GF-D8 (cell line): Measurements from ENCODE around the gene AMIGO1.
"Not testable (repeated sequence)": the region's sequence is repeated elsewhere in the genome, so short reads cannot be mapped to it uniquely, and the experiment has no call there.

Experiments used
- DNase-seq: peaks from one replicate; lab custom pipeline; 2025; lab: John Stamatoyannopoulos, UW

Gene AMIGO1

DNA sequence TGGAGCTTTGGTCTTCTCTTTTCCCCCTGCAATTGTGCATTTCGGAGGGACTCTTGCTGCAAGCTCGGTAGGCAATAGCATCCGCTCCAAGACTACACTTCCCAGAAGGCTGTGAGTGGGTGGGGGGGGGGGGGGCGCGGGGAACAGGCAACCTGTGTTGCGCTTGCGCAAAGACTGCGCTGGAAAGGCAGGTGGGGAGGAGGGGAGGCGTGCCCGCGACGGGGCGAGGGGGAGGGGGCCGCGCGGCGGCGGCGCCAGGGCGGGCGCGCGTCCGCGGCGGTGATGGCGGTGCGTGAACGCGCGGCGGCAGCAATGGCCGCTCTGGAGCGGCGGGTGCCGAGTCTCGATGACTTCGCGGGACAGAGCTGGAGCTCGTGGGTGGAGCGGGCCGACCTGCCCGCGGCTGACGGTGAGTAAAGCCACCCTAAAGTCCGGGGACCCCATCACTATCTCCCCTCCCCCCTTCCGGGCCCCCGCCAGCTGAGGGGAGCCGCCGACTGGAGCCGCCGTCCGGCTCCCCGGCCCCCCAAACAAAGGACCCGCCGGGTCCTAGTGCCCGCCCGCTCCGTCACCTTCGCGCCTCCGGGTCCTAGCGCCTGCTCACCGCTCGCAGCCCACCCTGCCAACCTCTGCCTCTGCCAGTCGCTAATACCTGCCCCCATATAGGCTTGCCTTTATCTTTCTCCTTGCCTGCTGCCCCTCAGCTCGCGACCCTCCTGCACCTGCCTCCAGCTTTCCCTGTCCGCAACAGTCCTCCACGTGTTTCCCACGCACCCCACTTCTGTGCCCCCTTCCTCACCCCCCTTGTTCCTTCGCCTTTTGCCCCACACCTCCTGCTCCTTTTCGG, 25.6 kb downstream of the AMIGO1 start, which contains the start of gene ATXN7L2:
TSS of gene ATXN7L2 (plus strand) at position 234 of the 847 bp plus-strand sequence. CDS start at position 283, 49 bp downstream.
- DNase-seq, result peak; percentile 46

DNA sequence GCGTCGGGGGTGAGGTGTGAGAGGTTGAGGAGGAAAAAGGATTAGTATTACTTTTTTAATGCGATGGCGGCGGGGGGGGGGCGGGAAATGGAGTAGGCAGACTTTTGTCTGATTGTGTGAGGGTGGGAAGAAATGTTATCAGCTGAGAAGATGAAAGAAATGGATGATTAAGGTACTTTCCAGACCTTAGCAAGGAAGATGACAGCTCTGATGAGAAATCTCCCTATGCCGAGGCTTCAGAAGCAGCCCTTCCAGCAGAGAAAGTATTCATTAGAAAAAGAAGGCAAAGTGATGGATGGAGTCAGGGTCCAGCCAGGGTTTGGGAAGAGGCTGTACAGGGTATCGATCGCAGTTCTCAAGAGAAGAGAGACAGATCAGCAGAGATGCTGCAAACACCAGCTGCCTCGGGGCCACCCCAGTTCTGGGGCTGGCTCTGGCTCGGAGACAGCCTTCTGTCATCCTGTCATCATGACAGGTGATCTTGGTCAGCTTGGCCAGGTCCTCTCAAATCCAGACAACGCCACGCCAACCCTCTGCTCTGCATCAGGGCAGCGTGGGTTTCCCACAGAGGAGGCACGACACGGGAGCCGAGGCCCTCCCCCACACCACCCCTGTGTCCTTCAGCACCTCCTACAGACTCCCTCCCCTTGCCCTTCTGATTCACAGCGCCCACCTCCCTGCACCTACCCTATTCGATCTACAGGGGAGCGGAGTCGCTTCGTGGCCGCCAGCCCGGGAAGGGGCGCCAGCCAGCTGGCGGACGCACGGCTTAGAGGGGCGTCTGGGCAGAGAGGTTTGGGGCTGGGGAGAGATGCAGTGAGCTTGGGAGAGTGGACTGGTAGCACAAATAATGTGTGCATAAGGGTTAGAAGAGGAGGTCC, 26.5 kb downstream of the AMIGO1 start:
- DNase-seq, result no peak

DNA sequence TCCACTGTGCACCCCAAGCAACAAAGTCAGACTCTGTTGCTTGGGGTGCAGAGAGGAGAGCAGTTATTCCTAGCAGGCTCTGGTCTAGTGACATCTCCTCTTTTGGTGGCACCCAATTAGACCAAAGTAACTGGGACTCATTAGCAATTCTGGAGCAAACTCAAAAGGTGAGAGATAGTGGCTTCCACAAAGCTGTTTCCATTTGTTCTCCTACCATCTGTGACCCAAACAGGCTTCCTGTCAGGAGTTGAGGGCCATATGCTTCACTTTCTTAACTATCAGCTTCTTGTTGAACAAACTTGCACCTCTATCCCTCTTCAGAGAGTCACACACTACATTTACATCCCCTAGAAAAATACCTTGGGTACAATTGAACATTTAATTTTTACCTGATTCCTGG, 27.3 kb downstream of the AMIGO1 start:
- no peak for DNase-seq

DNA sequence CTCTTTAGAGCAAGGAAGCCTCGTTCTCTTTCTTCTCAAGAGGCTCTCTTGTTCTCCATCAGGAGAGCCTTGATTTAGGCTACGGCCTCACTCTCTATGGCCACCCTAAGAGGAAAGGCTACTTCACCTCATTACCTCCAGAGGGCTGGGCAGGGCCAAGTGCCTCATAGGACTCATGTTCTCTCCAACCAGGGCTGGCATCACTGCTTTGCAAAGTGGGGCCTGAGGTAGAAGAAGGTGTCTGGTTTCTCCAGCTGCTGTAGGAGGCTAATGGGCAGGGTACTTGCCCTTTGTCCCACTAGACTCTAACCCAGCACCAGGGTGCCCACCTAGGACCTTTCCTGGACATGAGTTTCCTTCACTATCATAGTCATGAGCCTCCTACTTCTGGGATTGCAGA, 27.9 kb downstream of the AMIGO1 start:
- DNase-seq, result no peak

DNA sequence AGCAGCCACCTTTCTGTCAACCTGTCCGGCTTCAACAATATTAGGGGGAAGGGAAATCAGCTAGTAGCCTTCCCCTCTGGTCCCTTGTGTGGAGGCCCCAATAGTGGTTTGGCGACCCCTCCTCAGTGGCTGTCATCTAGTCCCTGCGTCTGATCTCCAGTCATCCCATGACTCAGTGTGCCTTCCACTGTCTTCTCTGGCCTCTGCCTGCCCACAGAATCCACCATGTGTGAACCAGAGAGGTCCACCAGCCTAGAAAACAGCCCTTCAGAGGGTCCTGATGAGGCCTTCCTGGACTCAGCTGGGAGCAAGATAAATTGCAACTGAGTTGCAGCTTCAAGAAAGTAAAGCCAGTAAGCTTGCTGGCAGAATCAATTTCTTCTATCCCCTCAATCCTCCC, 29.6 kb downstream of the AMIGO1 start:
- DNase-seq, result no peak

DNA sequence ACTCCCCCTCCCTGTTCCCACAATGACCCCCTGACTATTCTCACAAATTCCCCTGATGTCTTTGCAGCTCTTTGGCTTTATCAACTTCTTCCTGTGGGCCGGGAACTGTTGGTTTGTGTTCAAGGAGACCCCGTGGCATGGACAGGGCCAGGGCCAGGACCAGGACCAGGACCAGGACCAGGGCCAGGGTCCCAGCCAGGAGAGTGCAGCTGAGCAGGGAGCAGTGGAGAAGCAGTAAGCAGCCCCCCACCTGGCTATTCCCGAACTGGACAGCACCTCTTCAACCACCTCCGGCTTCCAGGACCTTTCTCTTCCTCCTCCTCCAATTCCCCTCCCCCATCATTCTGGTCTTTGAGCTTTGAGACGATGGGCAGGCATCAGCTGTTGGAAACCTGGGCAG, 30.2 kb downstream of the AMIGO1 start:
- DNase-seq, result no peak

DNA sequence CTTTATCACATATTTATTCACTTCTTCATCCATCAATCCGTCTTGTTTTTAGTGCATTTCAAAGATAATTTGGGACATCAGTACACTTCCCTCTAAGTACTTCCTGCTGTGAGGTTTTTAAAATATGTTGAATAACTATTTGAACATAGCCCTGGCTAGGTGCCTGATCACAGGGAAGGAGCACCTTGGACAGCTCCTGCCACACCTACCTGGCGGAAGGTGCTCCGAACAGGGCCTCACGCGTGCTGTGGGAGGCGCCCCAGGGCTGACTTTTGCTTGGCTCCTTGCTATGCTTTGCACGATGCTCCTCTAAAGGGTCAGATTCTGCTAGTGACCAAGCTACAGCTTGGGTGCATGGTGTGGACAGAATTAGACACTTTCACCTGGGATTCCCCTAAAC, 30.7 kb downstream of the AMIGO1 start:
- no peak for DNase-seq

DNA sequence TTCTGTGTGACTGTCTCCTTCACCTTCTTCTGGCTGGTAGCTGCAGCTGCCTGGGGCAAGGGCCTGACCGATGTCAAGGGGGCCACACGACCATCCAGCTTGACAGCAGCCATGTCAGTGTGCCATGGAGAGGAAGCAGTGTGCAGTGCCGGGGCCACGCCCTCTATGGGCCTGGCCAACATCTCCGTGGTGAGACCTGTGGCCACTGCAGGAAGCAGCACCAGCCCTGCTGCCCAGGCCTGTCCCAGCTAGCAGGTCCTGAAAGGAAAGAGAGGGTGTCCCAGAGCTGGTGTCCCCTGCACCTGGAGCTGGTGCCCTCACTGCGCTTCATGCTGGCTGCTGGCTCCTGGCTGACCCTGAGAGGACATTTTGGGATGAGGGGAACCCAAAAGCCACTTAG, 31.7 kb downstream of the AMIGO1 start:
- DNase-seq, result no peak

DNA sequence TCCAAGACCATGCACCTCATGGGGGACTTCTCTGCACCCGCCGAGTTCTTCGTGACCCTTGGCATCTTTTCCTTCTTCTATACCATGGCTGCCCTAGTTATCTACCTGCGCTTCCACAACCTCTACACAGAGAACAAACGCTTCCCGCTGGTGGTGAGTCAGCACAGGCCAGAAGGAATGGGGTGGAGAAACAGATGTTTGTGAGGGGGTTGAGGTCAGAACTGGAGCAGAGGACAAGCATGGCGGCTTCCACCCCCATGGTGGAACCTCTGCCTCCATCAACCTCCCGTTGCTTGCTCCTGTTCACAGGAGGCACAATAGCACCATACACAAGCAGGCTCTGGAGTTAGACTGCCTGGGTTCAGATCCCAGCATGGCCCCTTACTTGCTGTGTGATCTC, 32.7 kb downstream of the AMIGO1 start:
- DNase-seq, result no peak

DNA sequence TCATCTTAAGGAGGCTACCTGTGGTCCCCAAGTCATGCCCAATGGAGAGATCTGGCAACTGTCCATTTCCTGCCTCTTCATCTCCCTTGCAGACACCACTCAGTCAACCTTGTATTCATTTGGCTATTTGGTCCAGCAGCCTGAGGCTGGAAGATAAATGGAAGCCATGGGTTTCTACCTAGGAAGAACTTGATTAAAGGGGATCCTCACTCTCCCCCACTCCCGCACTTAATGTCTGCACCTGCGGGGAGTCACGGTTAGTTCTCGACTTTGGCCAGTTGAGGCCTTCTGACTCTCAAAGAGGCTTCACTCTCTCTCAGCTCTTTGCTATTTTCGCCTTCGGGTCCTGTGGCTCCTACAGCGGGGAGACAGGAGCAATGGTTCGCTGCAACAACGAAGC, 34.3 kb downstream of the AMIGO1 start:
- DNase-seq, result no peak

DNA sequence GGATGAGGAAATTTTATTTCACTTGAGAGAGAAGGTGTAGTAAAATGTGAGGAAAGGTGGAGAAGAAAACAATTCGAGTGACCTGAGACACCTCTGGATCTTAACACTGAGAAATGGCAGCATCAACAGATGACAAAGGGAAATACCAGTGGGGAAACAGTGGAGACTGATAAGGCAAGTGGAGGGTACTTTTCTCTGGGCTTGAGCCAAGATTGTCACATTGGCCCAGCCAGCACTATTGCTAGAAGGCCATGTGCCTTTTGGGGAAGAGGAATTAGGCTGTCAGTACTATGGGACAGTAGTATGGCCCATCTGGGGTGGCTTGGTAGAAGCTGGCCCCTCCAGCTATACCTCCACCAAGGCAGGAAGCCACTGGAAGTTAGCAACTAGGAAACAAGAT, 34.8 kb downstream of the AMIGO1 start:
- DNase-seq, result no peak

DNA sequence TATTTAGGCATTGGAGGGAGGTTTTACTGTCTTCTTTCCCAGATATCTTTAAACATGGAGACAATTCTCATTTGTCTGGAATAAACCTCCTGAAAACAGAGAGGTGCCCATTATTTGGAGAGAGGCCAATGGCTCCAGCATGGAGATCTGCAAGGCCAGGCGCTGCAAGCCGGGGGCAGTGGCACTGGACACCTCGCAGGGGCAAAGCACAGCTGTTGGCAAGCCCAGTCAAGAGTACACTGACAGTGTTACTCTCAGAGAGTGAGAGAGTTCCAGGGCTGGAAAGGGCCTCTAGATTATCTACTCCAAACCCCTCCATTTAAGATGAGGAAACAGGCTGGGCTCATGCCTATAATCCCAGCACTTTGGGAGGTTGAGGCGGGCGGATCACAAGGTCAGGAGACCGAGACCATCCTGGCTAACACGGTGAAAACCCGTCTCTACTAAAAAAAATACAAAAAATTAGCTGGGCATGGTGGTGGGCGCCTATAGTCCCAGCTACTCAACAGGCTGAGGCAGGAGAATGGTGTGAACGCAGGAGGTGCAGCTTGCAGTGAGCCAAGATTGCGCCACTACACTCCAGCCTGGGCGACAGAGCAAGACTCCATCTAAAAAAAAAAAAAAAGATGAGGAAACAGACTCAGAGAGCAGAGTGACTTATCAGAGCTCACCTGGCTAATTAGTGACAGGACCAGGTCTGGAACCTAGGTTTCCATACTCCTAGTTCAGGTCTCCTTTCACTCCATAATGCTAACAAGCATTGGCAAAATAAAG, 36.1 kb downstream of the AMIGO1 start:
- not testable (repeated sequence) for DNase-seq

DNA sequence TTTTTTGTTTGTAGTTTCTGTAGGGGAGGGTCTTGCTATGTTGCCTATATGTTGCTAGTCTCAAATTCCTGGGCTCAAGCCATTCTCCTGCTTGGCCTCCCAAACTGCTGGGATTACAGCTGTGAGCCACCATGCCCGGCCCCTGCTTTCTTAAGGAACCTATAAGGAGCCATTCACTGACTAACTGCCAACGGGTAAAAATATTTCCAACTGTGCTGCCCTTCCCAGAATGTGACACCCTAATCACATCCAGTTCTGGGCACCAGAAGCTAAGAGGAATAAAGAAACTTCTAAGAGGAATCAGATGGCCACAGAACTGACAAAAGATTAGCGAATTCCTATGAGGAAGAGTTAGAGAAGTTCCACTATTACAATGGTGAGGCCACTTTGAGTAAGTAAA, 36.7 kb downstream of the AMIGO1 start:
- DNase-seq, result no peak

DNA sequence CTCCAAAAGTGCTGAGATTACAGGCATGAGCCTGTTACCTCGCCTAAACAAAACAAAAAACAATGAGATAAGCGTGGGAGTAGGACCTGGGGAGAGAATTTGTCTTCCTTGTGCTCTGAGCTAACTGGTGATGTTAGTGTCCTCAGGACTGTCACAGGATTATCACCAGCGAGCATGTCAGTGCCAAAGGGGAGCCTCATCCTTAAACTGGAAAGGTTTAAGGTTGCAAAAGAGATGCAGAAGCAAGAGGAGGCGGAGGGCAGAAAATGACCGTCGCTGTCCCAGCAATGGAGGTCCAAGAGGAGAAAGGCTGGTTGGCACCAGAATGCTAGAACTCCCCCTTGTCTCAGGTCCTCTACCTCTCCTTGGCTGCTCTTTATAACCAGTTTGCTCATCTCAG, 39.3 kb downstream of the AMIGO1 start:
- no peak for DNase-seq

DNA sequence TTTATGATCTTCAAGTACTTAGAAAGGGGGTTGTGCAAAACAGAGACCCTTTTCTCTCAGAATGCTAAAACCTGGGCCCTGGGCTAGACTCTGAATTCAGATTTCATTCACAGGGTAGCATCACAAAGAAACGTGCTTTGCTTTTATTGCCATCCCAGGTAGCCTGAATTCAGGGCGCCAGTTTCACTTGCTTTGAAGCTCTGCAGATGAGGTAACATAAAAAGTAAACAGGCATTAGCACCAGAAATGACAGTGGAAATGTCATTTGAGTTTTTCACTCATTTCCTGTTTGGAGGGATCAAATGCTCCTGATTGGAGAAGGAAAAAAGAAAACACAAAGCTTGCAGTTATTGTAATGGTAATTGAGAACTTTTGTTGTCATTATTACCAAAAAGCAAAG, 40.6 kb downstream of the AMIGO1 start:
- no peak for DNase-seq

DNA sequence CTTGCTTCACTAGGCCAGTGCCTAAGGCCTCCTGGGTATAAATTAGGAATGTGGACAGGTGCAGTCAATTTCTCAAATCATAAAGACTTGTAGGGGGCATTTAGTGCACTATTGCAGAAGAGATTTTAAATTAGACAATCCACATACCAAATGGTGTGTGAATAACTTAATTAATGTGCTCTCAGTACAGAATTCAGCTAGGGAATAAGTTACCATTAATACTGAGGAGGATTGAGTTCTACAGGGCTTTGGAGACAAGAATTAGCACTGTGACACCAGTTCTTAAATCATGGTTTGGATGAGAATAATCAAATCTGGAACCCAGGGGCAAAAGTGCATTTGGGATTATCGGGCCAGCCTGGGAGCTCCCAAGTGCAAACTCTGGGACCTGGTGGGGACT, 41.5 kb downstream of the AMIGO1 start:
- DNase-seq, result no peak

DNA sequence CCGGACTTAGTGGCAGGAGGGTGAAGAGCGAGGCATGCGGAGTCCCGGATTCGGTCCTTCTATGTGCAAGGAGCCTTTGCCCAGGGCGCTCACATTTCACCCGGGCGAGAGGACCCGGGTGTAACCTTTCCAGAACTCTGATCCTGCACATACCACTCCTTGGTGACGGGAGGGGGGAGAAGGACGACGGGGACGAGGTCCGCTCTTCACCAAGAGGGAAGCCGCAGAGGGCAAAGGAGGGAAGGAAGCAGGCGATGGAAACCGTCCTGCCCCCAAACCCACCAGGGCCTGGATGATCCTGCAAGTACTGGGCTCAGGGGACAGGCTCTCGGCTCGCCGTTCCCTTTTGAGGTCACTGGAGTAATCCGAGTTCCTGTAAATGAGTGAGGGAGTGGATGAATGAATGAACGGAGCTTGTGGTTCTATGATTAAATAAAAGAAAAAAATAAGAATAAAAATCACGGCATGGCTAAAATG, 42.2 kb downstream of the AMIGO1 start:
- DNase-seq, result no peak

DNA sequence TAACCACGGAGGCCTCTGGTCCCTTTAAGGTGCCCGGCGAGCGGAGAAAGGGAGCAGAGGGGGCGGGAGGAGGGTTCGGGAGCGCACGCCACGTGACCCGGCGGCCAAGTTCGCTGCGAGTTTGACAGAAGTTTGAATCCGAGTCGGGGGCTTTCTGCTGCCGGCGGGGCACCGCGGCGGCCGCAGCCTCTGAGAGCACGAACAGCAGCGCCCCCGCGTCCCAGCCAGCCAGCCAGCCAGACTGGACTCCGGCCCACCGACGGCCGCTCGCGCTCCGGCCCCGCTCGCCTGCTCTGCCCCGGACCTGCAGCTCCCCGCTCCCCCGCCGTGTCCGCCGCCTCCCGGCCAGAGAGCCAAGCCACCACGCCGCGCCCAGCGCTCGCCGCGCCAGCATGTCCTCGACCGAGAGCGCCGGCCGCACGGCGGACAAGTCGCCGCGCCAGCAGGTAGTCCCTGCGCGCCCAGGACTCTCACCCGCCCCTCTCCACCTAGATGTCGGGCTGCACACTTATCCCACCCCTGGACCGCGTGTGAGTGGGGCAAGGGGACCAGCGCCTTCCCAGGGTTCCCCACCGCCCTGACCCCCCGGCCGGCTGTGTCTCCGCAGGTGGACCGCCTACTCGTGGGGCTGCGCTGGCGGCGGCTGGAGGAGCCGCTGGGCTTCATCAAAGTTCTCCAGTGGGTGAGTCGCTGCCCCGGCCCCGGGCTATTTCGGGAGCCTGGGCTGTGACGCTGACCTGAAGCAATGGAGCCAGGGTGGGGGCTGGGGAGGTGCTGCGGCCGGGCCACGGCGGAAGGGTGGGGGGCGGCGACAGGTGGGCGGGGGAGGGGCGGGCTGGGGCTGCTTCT, 42.9 kb downstream of the AMIGO1 start, which contains the start of gene SYPL2:
TSS of gene SYPL2 (plus strand) at position 95 of the 849 bp plus-strand sequence. CDS start at position 393, 298 bp downstream.
- no peak for DNase-seq

DNA sequence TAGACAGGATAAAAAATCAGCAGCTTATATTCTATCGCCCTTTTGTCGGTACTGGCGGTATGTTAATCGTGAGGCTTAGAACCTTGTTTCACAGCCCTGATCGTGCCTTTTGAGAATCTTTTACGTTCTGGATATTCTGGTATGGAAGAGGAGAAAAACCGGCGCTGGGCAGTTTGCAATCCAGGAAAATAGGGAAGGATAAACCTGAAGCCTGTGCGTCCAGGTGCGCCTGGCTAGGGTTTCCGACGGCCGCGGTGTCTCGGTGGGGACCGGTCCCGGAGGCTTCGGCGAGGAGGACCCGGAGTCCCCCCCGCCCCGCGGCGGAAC, 43.4 kb downstream of the AMIGO1 start:
- DNase-seq, result no peak

DNA sequence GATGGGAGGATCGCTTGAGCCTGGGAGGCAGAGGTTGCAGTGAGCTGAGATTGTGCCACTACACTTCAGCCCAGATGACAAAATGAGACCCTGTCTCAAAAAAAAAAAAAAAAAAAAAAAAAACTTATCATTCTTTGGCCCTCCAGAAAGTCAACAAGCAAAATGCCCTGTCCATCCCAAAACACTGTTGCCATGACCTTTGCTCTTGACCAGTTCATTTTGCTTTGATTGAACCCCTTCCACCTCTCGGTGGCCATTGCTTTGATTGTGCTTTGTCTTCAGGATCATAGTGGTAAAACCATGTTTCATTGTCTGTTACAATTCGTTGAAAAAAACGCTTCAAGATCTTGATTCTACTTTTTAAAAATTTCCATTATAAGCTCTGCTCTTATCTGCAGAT, 51.7 kb downstream of the AMIGO1 start:
- no peak for DNase-seq

DNA sequence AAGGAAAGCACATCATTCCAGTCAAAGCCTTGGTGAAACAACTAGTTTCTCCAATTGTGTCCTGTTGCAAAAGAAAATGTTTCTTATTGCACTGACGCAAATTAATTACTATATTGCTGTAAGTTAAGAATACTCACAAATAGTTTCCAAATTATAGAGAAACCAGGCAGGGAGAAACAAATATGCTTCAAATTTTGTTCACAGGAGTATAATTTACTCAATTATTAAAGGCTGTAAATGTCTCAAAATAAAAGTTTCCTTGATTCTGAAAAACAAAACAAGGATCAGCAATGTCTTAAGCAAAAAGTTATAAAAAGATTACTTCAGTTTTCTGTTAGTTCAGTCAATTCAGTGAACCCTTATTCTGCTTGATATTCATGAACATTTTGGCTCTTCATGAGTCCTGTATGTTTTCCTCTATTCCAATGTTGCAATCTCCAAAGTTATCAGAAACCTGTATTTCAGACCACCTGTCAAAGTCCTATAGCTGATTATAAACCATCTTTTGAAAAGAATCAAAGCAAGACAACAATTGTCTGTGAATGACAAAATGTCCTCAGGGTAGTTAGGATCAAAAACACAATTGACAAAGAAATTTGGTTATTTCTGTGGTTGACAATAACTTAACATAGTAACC, 54.9 kb downstream of the AMIGO1 start:
- DNase-seq, result no peak
